ENCODE data around the gene RPA4. TPM values are rescaled to one million over a fixed set of nuclear protein-coding genes. Genes with fewer than 3 reads are reported as not detected.

Gene RPA4
- total RNA-seq, 2 donors from 2014 or later = 0.35 TPM; not detected in 1

- Histone ChIP-seq H3K36me3 (no peaks in the 10 kb centered on the region), H3K9me3 (no peaks in the 10 kb centered on the region), H3K4me1 (no peaks in the 10 kb centered on the region), H3K27ac (no peak overlapping the region), H3K27me3 (no peaks in the 10 kb centered on the region), H3K4me3 (no peak overlapping the region)
- no peak for TF ChIP-seq CTCF (IDR thresholded peaks at IDR 0.05)
- no peak for DNase-seq (ENCODE audit: low spot score)
These were observed 36.0 kb downstream of the RPA4 start for GRCh38 chrX:96919672-96920071.

GRCh38 chrX:96924581-96924980 is 40.9 kb downstream of the RPA4 start:
- no peaks in the 10 kb centered on the region for H3K9me3 ChIP-seq
- TF ChIP-seq CTCF (IDR thresholded peaks at IDR 0.05) = no peak
- no peaks in the 10 kb centered on the region for H3K36me3 ChIP-seq
- no peaks in the 10 kb centered on the region for H3K27me3 ChIP-seq
- DNase-seq (ENCODE audit: low spot score) = no peak
- no peak overlapping the region for H3K4me3 ChIP-seq
- no peak overlapping the region for H3K27ac ChIP-seq
- H3K4me1 ChIP-seq = no peaks in the 10 kb centered on the region

GRCh38 chrX:96929036-96929435 is 45.3 kb downstream of the RPA4 start:
- H3K27ac ChIP-seq = no peak overlapping the region
- no peak for TF ChIP-seq CTCF (IDR thresholded peaks at IDR 0.05)
- no peaks in the 10 kb centered on the region for H3K36me3 ChIP-seq
- no peaks in the 10 kb centered on the region for H3K9me3 ChIP-seq
- no peaks in the 10 kb centered on the region for H3K4me1 ChIP-seq
- no peak for DNase-seq (ENCODE audit: low spot score)
- no peaks in the 10 kb centered on the region for H3K27me3 ChIP-seq
- H3K4me3 ChIP-seq = no peak overlapping the region

Other genes starting within 250 kb of the RPA4 start
- 10 to 100 TPM; 11.6 to 12.7 TPM for gene DIAPH2, start 199.1 kb upstream of the RPA4 start, total RNA-seq

Data from right atrium auricular region (tissue), 2 donors.